Lower leg skin (tissue), 3 donors: ENCODE measurements around the gene ST6GALNAC5.

Experiments
- POLR2A ChIP-seq, 2 donors: fragments of 450-650 bp; IDR thresholded peaks; one replicate each; pipeline ENCODE4 v1.6.1; 2016 to 2017; ENCODE audit warnings: antibody characterized with exemption in 2 of 2, mild to moderate bottlenecking in 1 of 2, moderate library complexity in 1 of 2
- TF ChIP-seq, protein P1 (sequence below), 3 donors: fragments of 450-650 bp; IDR thresholded peaks; one replicate each; pipeline ENCODE4 v1.5.1; 2016; ENCODE audit warnings: antibody characterized with exemption in 3 of 3, mild to moderate bottlenecking in 3 of 3, moderate library complexity in 2 of 3

DNA sequence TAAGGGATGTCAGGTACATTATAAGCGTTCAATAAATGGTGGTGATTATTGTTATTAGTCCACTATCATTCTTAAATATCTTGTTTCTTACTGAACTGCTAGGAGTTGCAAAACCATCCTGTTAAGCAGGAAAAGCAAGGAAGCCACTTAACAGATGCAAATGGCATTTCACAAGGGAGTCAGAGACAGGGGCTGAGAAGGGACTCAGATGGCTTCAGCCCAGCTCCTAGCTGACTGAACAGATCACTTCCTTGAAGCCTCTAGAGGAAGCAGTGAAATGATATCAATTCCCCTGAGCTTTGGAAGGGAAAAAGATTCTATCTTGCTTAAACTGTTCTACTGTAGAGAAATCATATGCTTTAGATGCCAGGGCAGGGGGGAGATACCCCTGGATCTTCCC, 151.5 kb downstream of the ST6GALNAC5 start:
- TF ChIP-seq, protein P1, sequence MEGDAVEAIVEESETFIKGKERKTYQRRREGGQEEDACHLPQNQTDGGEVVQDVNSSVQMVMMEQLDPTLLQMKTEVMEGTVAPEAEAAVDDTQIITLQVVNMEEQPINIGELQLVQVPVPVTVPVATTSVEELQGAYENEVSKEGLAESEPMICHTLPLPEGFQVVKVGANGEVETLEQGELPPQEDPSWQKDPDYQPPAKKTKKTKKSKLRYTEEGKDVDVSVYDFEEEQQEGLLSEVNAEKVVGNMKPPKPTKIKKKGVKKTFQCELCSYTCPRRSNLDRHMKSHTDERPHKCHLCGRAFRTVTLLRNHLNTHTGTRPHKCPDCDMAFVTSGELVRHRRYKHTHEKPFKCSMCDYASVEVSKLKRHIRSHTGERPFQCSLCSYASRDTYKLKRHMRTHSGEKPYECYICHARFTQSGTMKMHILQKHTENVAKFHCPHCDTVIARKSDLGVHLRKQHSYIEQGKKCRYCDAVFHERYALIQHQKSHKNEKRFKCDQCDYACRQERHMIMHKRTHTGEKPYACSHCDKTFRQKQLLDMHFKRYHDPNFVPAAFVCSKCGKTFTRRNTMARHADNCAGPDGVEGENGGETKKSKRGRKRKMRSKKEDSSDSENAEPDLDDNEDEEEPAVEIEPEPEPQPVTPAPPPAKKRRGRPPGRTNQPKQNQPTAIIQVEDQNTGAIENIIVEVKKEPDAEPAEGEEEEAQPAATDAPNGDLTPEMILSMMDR (IDR thresholded peaks at IDR 0.05) = no peak
- TF ChIP-seq POLR2A (IDR thresholded peaks at IDR 0.05) = no peak
